ENCODE results near the gene LTC4S. TPM values are rescaled to one million over a fixed set of nuclear protein-coding genes. Genes with fewer than 3 reads are reported as not detected.

LTC4S gene
- total and polyA plus RNA-seq, 2 experiments from 2014 or later = 5.8 to 10.1 TPM

DNA sequence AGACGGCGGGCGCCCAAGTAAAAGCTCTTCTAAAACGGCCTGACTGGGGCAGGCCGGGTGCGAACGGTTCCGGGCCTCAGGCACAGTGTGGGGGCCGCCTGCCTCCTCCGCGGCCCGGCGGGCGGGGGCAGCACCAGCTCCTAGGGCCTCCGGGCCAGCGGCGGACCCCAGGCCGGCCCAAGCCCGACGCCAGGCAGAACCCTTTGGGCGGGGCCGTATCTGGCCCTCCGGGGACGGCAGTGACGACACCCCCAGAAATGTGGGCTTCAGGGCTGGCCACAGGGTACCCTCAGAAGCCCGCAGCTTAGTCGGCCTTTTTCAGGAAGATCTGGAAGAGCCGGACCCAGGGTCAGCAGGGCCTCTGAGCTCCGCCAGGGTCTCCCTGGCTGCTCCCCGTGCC lies 4.0 kb downstream of the LTC4S start:
- H3K36me3 ChIP-seq (ENCODE audit: insufficient read depth) = no peaks in the 10 kb centered on the region; the same call in 1 of the 2 replicates
- no peak overlapping the region for H3K4me3 ChIP-seq
- no peak overlapping the region for H2AFZ ChIP-seq
- H3F3A ChIP-seq (replicated peaks; ENCODE audit: low read depth) = peaks cover 10% of the 10 kb centered on the region
- no peaks in the 10 kb centered on the region for H3K79me2 ChIP-seq (replicated peaks; ENCODE audit: insufficient read depth)
- Mint-ChIP-seq H3K4me1 (peaks cover 22% of the 10 kb centered on the region), H3K4me3 (peak overlapping the region; percentile 33; the same call in 1 of the 3 replicates), H3K27ac (no peak overlapping the region), H3K9me3 (no peaks in the 10 kb centered on the region), H3K27me3 (ENCODE audit: insufficient read depth, low read depth, poor library complexity) (peaks cover 22% of the 10 kb centered on the region), H3K36me3 (ENCODE audit: low read depth) (peaks cover 34% of the 10 kb centered on the region)
- peaks cover 13% of the 10 kb centered on the region for H3K4me1 ChIP-seq (ENCODE audit: insufficient read depth)
- H3K27me3 ChIP-seq (ENCODE audit: insufficient read depth) = no peaks in the 10 kb centered on the region
- no peak for ATAC-seq
- no peak overlapping the region for H3K4me2 ChIP-seq
- H3K9me2 ChIP-seq (ENCODE audit: insufficient read depth) = no peaks in the 10 kb centered on the region
- TF ChIP-seq ZNF331 (CRISPR knock-in tag; IDR thresholded peaks at IDR 0.05; ENCODE audit: low read depth) (no peak), EZH2phosphoT487 (IDR thresholded peaks at IDR 0.05; ENCODE audit: unreplicated experiment) (no peak), CREB1 (CRISPR knock-in tag; IDR thresholded peaks at IDR 0.05; ENCODE audit: low read depth) (no peak), POLR2AphosphoS5 (IDR thresholded peaks at IDR 0.05; ENCODE audit: low read depth) (no peak), JUNB (IDR thresholded peaks at IDR 0.05; ENCODE audit: unreplicated experiment) (no peak), EZH2 (IDR thresholded peaks at IDR 0.05; ENCODE audit: low read depth, unreplicated experiment) (no peak), STAT1 (IDR thresholded peaks at IDR 0.05; ENCODE audit: unreplicated experiment) (no peak), ZNF114 (CRISPR knock-in tag; IDR thresholded peaks at IDR 0.05) (no peak), NANOG (IDR thresholded peaks at IDR 0.05; ENCODE audit: borderline replicate concordance) (no peak)
- TF ChIP-seq, protein P1, sequence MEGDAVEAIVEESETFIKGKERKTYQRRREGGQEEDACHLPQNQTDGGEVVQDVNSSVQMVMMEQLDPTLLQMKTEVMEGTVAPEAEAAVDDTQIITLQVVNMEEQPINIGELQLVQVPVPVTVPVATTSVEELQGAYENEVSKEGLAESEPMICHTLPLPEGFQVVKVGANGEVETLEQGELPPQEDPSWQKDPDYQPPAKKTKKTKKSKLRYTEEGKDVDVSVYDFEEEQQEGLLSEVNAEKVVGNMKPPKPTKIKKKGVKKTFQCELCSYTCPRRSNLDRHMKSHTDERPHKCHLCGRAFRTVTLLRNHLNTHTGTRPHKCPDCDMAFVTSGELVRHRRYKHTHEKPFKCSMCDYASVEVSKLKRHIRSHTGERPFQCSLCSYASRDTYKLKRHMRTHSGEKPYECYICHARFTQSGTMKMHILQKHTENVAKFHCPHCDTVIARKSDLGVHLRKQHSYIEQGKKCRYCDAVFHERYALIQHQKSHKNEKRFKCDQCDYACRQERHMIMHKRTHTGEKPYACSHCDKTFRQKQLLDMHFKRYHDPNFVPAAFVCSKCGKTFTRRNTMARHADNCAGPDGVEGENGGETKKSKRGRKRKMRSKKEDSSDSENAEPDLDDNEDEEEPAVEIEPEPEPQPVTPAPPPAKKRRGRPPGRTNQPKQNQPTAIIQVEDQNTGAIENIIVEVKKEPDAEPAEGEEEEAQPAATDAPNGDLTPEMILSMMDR (conservative IDR thresholded peaks at IDR 0.05; ENCODE audit: low read depth in 2 of 2) = no peak
- TF ChIP-seq, protein P2, sequence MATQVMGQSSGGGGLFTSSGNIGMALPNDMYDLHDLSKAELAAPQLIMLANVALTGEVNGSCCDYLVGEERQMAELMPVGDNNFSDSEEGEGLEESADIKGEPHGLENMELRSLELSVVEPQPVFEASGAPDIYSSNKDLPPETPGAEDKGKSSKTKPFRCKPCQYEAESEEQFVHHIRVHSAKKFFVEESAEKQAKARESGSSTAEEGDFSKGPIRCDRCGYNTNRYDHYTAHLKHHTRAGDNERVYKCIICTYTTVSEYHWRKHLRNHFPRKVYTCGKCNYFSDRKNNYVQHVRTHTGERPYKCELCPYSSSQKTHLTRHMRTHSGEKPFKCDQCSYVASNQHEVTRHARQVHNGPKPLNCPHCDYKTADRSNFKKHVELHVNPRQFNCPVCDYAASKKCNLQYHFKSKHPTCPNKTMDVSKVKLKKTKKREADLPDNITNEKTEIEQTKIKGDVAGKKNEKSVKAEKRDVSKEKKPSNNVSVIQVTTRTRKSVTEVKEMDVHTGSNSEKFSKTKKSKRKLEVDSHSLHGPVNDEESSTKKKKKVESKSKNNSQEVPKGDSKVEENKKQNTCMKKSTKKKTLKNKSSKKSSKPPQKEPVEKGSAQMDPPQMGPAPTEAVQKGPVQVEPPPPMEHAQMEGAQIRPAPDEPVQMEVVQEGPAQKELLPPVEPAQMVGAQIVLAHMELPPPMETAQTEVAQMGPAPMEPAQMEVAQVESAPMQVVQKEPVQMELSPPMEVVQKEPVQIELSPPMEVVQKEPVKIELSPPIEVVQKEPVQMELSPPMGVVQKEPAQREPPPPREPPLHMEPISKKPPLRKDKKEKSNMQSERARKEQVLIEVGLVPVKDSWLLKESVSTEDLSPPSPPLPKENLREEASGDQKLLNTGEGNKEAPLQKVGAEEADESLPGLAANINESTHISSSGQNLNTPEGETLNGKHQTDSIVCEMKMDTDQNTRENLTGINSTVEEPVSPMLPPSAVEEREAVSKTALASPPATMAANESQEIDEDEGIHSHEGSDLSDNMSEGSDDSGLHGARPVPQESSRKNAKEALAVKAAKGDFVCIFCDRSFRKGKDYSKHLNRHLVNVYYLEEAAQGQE (IDR thresholded peaks at IDR 0.05; ENCODE audit: unreplicated experiment) = no peak
- TF ChIP-seq, protein P3, sequence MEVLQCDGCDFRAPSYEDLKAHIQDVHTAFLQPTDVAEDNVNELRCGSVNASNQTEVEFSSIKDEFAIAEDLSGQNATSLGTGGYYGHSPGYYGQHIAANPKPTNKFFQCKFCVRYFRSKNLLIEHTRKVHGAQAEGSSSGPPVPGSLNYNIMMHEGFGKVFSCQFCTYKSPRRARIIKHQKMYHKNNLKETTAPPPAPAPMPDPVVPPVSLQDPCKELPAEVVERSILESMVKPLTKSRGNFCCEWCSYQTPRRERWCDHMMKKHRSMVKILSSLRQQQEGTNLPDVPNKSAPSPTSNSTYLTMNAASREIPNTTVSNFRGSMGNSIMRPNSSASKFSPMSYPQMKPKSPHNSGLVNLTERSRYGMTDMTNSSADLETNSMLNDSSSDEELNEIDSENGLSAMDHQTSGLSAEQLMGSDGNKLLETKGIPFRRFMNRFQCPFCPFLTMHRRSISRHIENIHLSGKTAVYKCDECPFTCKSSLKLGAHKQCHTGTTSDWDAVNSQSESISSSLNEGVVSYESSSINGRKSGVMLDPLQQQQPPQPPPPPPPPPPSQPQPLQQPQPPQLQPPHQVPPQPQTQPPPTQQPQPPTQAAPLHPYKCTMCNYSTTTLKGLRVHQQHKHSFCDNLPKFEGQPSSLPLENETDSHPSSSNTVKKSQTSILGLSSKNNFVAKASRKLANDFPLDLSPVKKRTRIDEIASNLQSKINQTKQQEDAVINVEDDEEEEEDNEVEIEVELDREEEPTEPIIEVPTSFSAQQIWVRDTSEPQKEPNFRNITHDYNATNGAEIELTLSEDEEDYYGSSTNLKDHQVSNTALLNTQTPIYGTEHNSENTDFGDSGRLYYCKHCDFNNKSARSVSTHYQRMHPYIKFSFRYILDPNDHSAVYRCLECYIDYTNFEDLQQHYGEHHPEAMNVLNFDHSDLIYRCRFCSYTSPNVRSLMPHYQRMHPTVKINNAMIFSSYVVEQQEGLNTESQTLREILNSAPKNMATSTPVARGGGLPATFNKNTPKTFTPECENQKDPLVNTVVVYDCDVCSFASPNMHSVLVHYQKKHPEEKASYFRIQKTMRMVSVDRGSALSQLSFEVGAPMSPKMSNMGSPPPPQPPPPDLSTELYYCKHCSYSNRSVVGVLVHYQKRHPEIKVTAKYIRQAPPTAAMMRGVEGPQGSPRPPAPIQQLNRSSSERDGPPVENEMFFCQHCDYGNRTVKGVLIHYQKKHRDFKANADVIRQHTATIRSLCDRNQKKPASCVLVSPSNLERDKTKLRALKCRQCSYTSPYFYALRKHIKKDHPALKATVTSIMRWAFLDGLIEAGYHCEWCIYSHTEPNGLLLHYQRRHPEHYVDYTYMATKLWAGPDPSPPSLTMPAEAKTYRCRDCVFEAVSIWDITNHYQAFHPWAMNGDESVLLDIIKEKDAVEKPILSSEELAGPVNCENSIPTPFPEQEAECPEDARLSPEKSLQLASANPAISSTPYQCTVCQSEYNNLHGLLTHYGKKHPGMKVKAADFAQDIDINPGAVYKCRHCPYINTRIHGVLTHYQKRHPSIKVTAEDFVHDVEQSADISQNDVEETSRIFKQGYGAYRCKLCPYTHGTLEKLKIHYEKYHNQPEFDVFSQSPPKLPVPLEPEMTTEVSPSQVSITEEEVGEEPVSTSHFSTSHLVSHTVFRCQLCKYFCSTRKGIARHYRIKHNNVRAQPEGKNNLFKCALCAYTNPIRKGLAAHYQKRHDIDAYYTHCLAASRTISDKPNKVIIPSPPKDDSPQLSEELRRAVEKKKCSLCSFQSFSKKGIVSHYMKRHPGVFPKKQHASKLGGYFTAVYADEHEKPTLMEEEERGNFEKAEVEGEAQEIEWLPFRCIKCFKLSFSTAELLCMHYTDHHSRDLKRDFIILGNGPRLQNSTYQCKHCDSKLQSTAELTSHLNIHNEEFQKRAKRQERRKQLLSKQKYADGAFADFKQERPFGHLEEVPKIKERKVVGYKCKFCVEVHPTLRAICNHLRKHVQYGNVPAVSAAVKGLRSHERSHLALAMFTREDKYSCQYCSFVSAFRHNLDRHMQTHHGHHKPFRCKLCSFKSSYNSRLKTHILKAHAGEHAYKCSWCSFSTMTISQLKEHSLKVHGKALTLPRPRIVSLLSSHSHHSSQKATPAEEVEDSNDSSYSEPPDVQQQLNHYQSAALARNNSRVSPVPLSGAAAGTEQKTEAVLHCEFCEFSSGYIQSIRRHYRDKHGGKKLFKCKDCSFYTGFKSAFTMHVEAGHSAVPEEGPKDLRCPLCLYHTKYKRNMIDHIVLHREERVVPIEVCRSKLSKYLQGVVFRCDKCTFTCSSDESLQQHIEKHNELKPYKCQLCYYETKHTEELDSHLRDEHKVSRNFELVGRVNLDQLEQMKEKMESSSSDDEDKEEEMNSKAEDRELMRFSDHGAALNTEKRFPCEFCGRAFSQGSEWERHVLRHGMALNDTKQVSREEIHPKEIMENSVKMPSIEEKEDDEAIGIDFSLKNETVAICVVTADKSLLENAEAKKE (CRISPR knock-in tag; IDR thresholded peaks at IDR 0.05) = no peak
- TF ChIP-seq, protein P4, sequence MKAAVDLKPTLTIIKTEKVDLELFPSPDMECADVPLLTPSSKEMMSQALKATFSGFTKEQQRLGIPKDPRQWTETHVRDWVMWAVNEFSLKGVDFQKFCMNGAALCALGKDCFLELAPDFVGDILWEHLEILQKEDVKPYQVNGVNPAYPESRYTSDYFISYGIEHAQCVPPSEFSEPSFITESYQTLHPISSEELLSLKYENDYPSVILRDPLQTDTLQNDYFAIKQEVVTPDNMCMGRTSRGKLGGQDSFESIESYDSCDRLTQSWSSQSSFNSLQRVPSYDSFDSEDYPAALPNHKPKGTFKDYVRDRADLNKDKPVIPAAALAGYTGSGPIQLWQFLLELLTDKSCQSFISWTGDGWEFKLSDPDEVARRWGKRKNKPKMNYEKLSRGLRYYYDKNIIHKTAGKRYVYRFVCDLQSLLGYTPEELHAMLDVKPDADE (IDR thresholded peaks at IDR 0.05) = no peak
- H4K20me1 ChIP-seq (replicated peaks; ENCODE audit: insufficient read depth) = peaks cover 6% of the 10 kb centered on the region; the same call in 1 of the 2 replicates
- DNase-seq (ENCODE audit: low spot score) = no peak
- H3K27ac ChIP-seq (ENCODE audit: low read depth) = no peak overlapping the region
